Suprapubic skin (tissue), 3 donors: Measurements from ENCODE around the gene PITHD1.

Experiments used
- CTCF ChIP-seq, 2 donors: fragments of 200-600 bp in 1 of 2; fragments of 450-650 bp in 1 of 2; sonication (generic) in 1 of 2; IDR thresholded peaks; one replicate each; pipeline ENCODE4 v1.5.1; 2016 to 2019; ENCODE audit warnings: antibody characterized with exemption in 2 of 2, mild to moderate bottlenecking in 1 of 2, moderate library complexity in 1 of 2
- EP300 ChIP-seq: sonication (generic); formaldehyde crosslinking; IDR thresholded peaks from one replicate; pipeline ENCODE4 v1.6.1; 2017; ENCODE audit warnings: antibody characterized with exemption
- POLR2A ChIP-seq, 2 donors: fragments of 450-650 bp; IDR thresholded peaks; one replicate each; pipeline ENCODE4 v1.6.1; 2017; ENCODE audit warnings: antibody characterized with exemption in 2 of 2, mild to moderate bottlenecking in 2 of 2, moderate library complexity in 2 of 2

- TF ChIP-seq CTCF (IDR thresholded peaks at IDR 0.05) = no peak
- TF ChIP-seq EP300 = no peak
- no peak for TF ChIP-seq POLR2A (IDR thresholded peaks at IDR 0.05)
Measured at GRCh38 chr1:23732363-23733224, 45.6 kb upstream of the PITHD1 start.
